OCI-LY1 (cell line): ENCODE data around the gene COPS2.

Experiments used
- H2AFZ ChIP-seq: fragments of 200-600 bp; sonication (generic), shearing (Covaris generic); 2 replicates; pipeline ENCODE4 v1.6.0; 2014; ENCODE audit warnings: antibody characterized with exemption, mild to moderate bottlenecking, low read length
- H3F3A ChIP-seq: fragments of 200-600 bp; sonication (generic), shearing (Covaris generic); 2 replicates; pipeline ENCODE4 v1.6.0; 2014; ENCODE audit warnings: mild to moderate bottlenecking, antibody characterized with exemption, low read length, moderate library complexity; ENCODE audit not compliant: insufficient read depth
- H3K27ac ChIP-seq: fragments of 200-600 bp; sonication (generic); 2 replicates; pipeline ENCODE4 v1.5.1; 2014; ENCODE audit warnings: low read length, mixed run types, mild to moderate bottlenecking, low read depth; ENCODE audit not compliant: poor library complexity, severe bottlenecking
- H3K27me3 ChIP-seq: fragments of 200-600 bp; sonication (generic); 2 replicates; pipeline ENCODE4 v1.6.0; 2014; ENCODE audit warnings: antibody characterized with exemption, mild to moderate bottlenecking, low read length, moderate library complexity; ENCODE audit not compliant: insufficient read depth
- H3K36me3 ChIP-seq: fragments of 200-600 bp; sonication (generic); 2 replicates; pipeline ENCODE4 v1.6.1; 2014; ENCODE audit warnings: mild to moderate bottlenecking, antibody characterized with exemption, low read length, moderate library complexity, mixed read lengths; ENCODE audit not compliant: insufficient read depth
- H3K4me1 ChIP-seq: fragments of 200-600 bp; sonication (generic); 2 replicates; pipeline ENCODE4 v1.5.1; 2014; ENCODE audit warnings: mild to moderate bottlenecking, low read length, moderate library complexity; ENCODE audit not compliant: insufficient read depth, severe bottlenecking
- H3K4me2 ChIP-seq: fragments of 200-600 bp; sonication (generic), shearing (Covaris generic); 2 replicates; pipeline ENCODE4 v1.6.1; 2014; ENCODE audit warnings: low read length
- H3K4me3 ChIP-seq: fragments of 200-600 bp; sonication (generic); 2 replicates; pipeline ENCODE4 v1.5.1; 2014; ENCODE audit warnings: low read length, low read depth, mild to moderate bottlenecking, mixed read lengths; ENCODE audit not compliant: poor library complexity, severe bottlenecking
- H3K79me2 ChIP-seq: fragments of 200-600 bp; shearing (Covaris generic); 2 replicates; pipeline ENCODE4 v1.6.1; 2016; ENCODE audit warnings: mixed run types, low read length, mixed read lengths; ENCODE audit not compliant: insufficient read depth
- H3K9ac ChIP-seq: fragments of 200-600 bp; sonication (generic), shearing (Covaris generic); 2 replicates; pipeline ENCODE4 v1.6.1; 2014; ENCODE audit warnings: mild to moderate bottlenecking, low read length, mixed read lengths
- H3K9me2 ChIP-seq: fragments of 200-600 bp; sonication (generic), shearing (Covaris generic); 2 replicates; pipeline ENCODE4 v1.6.1; 2014; ENCODE audit warnings: low read depth, mild to moderate bottlenecking, low read length, mixed read lengths
- H3K9me3 ChIP-seq: fragments of 200-600 bp; shearing (Covaris generic); 2 replicates; pipeline ENCODE4 v1.6.1; 2014; ENCODE audit warnings: low read length, mixed read lengths
- H4K20me1 ChIP-seq: fragments of 200-600 bp; sonication (generic), shearing (Covaris generic); 2 replicates; pipeline ENCODE4 v1.6.0; 2016; ENCODE audit warnings: mild to moderate bottlenecking, low read length; ENCODE audit not compliant: insufficient read depth
- EZH2 ChIP-seq: fragments of 200-600 bp; sonication (generic), shearing (Covaris generic); IDR thresholded peaks from 2 replicates; pipeline ENCODE4 v1.8.0; 2017; ENCODE audit warnings: borderline replicate concordance, mixed run types, mild to moderate bottlenecking, antibody characterized with exemption, low read length, moderate library complexity, mixed read lengths
- TF ChIP-seq, protein P1 (sequence below): fragments of 200-600 bp; sonication (generic), shearing (Covaris generic); IDR thresholded peaks from 2 replicates; pipeline ENCODE4 v1.5.1; 2017; ENCODE audit warnings: mild to moderate bottlenecking, antibody characterized with exemption, low read length, moderate library complexity, mixed read lengths

COPS2 gene

DNA sequence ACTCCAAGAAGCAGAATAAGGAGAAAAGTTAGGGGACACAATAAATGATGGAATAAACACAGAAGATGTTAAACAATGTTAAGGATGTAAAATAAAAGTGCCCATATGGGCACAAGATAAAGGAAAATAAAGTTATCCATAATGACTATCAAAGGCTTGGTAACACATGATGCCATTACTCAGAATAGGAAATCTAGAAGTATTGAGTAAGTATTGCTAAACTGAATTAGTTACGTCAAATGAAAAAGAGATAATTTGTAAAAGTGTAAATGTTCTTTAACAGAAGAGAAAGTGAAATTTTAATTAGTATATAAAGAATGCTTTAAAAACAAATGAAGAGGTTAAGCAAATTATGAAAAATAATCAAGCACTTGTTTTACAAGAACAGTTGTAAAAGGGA lies 6.7 kb downstream of the COPS2 start:
- peaks cover 30% of the 10 kb centered on the region for H3K4me1 ChIP-seq

DNA sequence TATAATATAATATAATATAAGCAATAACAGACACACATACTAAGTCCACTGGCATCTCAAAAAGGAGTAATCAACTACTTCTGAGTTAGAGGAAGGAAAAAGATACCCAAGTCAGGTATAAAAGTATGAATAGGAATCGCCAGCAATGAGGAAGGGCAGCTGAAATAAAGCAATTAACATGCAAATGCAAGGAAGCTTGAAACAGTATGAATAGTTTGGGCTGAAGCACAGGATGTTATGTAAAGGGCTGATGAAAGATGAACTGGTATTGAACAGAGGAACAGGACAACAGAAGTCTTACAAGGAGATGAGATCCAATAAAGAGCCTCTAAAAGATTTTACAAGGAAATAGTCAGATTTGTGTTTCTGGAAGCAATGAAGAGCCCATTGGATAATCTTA lies 7.1 kb downstream of the COPS2 start:
- peaks cover 39% of the 10 kb centered on the region for H3K36me3 ChIP-seq
- peaks cover 25% of the 10 kb centered on the region for H3K4me1 ChIP-seq
- H3F3A ChIP-seq: no peaks in the 10 kb centered on the region
- H3K9me3 ChIP-seq: no peaks in the 10 kb centered on the region
- H2AFZ ChIP-seq: no peak overlapping the region
- TF ChIP-seq EZH2: no peak
- TF ChIP-seq, protein P1, sequence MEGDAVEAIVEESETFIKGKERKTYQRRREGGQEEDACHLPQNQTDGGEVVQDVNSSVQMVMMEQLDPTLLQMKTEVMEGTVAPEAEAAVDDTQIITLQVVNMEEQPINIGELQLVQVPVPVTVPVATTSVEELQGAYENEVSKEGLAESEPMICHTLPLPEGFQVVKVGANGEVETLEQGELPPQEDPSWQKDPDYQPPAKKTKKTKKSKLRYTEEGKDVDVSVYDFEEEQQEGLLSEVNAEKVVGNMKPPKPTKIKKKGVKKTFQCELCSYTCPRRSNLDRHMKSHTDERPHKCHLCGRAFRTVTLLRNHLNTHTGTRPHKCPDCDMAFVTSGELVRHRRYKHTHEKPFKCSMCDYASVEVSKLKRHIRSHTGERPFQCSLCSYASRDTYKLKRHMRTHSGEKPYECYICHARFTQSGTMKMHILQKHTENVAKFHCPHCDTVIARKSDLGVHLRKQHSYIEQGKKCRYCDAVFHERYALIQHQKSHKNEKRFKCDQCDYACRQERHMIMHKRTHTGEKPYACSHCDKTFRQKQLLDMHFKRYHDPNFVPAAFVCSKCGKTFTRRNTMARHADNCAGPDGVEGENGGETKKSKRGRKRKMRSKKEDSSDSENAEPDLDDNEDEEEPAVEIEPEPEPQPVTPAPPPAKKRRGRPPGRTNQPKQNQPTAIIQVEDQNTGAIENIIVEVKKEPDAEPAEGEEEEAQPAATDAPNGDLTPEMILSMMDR: no peak
- H3K27ac ChIP-seq: no peak overlapping the region
- no peak overlapping the region for H3K4me2 ChIP-seq
- peaks cover 93% of the 10 kb centered on the region for H3K79me2 ChIP-seq
- no peaks in the 10 kb centered on the region for H3K27me3 ChIP-seq
- no peak overlapping the region for H3K9ac ChIP-seq
- H3K4me3 ChIP-seq: no peak overlapping the region
- H4K20me1 ChIP-seq: peaks cover 10% of the 10 kb centered on the region; the same call in 1 of the 2 replicates
- no peaks in the 10 kb centered on the region for H3K9me2 ChIP-seq

More for the DNA sequence above, 6.7 kb downstream of the COPS2 start:
- Histone ChIP-seq H3K79me2 (peaks cover 97% of the 10 kb centered on the region), H3K4me3 (no peak overlapping the region), H3K4me2 (no peak overlapping the region), H3K9ac (no peak overlapping the region), H3K9me2 (no peaks in the 10 kb centered on the region), H3K27me3 (no peaks in the 10 kb centered on the region), H4K20me1 (peaks cover 10% of the 10 kb centered on the region; the same call in 1 of the 2 replicates), H3F3A (no peaks in the 10 kb centered on the region), H2AFZ (no peak overlapping the region), H3K27ac (no peak overlapping the region), H3K9me3 (no peaks in the 10 kb centered on the region), H3K36me3 (peaks cover 35% of the 10 kb centered on the region)
- TF ChIP-seq, protein P1: no peak
- TF ChIP-seq EZH2: no peak

DNA sequence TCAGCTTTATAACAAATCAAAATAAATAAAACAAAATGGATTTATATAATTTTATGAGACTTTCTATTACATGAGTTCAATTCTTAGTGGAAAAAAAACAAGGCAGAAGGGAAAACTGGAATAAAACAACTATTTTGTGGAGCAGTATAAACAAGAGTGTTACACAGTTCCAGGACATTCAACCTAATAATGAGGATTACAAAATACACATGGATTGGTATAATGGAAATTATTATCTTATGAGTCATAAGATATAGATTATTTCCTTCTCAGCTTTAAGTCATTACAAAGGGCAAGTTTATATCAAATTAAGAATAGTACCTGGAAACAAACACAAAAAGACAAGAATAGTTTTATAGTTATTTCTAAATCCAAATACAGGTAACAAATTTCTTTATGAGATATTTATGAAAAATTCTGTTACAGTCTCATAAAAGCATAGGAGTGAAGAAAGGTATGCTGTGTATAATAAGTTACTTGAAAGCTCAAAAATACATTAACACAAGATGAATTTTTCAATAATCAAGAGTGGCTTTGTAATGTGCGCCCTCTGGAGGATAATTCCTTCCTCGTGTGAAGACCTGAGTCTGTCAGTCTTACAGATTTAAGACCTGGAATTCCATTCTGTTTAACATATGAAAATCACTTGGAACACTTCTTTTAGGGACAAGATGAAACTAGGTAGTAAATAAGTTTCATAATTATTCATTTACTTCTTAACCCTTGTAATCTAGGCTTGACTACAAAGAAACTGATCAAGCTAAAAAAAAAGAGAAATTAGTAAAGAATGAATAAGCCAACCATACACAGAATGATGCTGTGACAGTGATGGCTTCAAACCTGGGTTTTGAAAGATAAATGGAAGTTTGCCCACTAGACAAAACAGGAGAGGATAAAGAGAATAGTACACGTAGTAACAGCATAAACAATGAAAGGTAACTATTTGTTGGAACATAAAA lies 9.5 kb downstream of the COPS2 start:
- TF ChIP-seq, protein P1: peak; percentile 82
- no peak for TF ChIP-seq EZH2
- H3K4me2 ChIP-seq: no peak overlapping the region
- H3K9ac ChIP-seq: no peak overlapping the region
- H3K27me3 ChIP-seq: no peaks in the 10 kb centered on the region
- H2AFZ ChIP-seq: no peak overlapping the region
- H3K9me3 ChIP-seq: no peaks in the 10 kb centered on the region
- peaks cover 10% of the 10 kb centered on the region; the same call in 1 of the 2 replicates for H4K20me1 ChIP-seq
- H3K36me3 ChIP-seq: peaks cover 57% of the 10 kb centered on the region
- H3F3A ChIP-seq: no peaks in the 10 kb centered on the region
- no peak overlapping the region for H3K4me3 ChIP-seq
- peaks cover 69% of the 10 kb centered on the region for H3K79me2 ChIP-seq
- no peaks in the 10 kb centered on the region for H3K9me2 ChIP-seq
- H3K4me1 ChIP-seq: peaks cover 21% of the 10 kb centered on the region
- no peak overlapping the region for H3K27ac ChIP-seq
